GM12873 (cell line): ENCODE measurements around the gene NRF1.

ENCODE experiments used
- TF ChIP-seq, protein P1 (sequence below): IDR thresholded peaks from 2 replicates; pipeline ENCODE4 v1.5.1; 2012; ENCODE audit warnings: low read depth, mild to moderate bottlenecking, moderate library complexity, low read length, control low read depth; ENCODE audit not compliant: insufficient read depth; ENCODE audit errors: missing control alignments

NRF1 gene

DNA sequence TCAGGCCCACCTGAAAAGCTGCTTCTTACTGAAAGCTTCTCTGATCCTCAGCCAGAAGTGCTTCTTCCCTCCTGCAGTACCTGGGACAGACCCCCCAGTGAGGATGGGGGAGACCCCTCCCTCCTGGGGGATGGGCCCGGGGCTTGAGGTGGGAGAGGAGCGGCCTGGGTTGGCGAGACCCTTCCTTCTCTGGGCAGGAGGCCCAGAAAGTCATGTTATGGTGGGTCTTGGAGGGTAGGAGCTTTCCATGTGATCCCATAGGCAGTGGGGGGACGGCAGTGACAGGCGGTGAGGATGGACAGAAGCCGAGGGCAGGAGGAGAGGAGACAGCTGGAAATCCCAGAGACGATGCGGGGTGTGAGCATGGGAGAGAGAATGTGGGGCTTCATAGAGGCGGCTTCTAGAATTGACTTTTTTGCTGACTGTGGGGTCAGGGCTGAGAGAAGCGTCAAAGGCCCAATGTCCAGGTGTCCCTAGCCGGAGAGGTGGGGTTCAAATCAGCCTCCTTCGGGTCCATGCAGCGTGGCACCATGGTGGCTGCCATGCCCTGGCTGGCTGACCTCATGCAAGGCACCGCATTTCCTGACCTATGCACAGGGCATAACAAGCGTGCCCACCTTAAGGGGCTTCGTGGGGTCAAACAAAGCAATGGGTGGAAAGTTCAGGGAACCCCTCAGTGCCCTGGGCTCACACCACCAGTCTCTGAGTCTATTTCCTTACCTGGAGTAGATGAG, 187.3 kb downstream of the NRF1 start:
- TF ChIP-seq, protein P1, sequence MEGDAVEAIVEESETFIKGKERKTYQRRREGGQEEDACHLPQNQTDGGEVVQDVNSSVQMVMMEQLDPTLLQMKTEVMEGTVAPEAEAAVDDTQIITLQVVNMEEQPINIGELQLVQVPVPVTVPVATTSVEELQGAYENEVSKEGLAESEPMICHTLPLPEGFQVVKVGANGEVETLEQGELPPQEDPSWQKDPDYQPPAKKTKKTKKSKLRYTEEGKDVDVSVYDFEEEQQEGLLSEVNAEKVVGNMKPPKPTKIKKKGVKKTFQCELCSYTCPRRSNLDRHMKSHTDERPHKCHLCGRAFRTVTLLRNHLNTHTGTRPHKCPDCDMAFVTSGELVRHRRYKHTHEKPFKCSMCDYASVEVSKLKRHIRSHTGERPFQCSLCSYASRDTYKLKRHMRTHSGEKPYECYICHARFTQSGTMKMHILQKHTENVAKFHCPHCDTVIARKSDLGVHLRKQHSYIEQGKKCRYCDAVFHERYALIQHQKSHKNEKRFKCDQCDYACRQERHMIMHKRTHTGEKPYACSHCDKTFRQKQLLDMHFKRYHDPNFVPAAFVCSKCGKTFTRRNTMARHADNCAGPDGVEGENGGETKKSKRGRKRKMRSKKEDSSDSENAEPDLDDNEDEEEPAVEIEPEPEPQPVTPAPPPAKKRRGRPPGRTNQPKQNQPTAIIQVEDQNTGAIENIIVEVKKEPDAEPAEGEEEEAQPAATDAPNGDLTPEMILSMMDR, result no peak

DNA sequence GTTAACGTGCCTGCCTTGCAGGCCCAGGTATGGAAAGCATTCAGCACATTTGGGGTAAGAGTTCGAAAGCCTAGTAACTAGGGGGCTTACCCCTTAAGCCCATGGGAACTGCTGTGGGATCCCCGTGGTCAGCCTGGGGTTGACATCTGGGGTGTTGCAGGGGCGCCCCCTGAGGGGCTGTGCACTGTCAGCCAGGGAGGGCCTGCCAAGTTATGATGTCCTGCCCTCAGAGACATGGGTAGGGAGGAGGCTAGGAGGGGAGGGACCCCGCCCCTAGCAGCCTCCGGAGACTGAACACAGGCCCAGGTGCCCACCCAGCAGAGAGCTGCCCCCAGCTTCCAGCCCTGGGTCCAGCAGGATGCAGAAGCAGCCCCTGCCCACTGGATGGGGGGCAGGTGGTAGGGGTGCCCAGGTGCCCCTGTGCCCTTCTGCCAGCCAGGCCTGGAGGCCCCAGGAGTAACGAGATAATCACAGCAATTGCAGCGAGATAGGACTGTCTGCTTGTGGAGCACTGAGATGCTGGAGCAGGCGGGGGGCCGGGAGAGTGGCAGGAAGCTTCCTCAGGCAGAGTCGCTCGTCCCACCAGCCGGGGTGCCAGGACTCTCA, 187.9 kb downstream of the NRF1 start:
- TF ChIP-seq, protein P1, result no peak

DNA sequence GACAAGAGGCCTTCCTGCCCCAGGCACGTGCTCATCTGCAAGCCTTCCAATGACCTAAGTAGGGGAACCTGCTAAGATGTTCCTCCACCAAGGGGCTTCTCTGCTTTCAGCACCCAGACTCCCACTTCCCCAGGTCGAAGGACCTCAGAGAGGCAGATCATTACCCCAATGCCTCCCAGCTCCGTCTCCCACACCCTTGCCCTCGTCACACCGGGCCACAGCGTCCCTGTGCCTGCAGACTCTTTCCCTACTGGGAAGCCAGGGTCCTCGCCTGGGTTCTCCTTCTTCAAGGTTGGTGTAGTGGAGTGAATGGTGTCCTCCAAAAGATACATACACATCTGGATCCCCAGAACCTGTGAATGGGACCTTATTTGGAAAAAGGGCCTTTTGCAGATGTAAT, 189.4 kb downstream of the NRF1 start:
- TF ChIP-seq, protein P1, result no peak

DNA sequence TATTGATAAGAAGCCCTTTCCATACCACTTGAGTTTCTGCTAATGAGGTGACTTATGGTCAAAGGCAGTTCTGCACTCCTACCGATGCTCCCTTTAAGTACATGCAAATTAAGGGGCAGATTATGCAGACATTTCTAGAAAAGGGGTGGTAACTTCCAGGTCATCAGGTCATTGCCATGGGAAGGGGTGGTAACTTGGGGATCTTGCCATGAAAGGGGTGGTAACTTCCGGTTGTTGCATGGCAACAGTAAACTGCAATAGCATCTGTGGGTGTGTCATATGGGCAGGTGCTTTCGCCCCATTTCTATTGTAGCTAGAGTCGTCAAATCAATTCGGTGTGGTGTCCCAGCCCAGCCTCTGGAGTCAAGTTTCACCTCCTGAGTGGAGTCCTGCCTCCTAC, 190.4 kb downstream of the NRF1 start:
- TF ChIP-seq, protein P1, result no peak

DNA sequence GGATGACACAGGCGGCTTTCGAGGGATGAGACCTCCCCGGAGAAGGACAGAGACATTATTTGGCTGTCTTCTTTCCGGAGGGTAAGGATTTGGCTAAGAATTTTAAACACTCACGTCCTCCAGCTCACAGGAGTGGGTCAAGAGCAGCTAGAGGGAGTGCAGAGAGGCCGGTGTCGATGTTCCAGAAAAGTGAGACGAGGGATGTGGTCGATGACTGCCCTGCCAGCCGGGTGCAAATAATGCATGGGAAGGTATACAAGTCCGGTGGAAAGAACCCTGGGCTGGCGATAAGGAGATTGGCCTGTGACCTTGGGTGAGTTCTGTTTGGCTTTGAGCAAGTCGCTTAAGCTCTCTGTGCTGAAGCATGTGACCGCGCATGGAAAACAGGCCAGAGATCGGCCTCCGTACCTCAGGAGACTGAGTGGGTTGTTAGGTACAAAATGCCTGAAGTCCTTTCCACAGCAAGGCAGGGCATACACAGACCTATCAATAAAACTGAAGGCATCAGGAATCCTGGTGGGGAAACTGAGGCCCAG, 192.1 kb downstream of the NRF1 start:
- TF ChIP-seq, protein P1, result no peak

DNA sequence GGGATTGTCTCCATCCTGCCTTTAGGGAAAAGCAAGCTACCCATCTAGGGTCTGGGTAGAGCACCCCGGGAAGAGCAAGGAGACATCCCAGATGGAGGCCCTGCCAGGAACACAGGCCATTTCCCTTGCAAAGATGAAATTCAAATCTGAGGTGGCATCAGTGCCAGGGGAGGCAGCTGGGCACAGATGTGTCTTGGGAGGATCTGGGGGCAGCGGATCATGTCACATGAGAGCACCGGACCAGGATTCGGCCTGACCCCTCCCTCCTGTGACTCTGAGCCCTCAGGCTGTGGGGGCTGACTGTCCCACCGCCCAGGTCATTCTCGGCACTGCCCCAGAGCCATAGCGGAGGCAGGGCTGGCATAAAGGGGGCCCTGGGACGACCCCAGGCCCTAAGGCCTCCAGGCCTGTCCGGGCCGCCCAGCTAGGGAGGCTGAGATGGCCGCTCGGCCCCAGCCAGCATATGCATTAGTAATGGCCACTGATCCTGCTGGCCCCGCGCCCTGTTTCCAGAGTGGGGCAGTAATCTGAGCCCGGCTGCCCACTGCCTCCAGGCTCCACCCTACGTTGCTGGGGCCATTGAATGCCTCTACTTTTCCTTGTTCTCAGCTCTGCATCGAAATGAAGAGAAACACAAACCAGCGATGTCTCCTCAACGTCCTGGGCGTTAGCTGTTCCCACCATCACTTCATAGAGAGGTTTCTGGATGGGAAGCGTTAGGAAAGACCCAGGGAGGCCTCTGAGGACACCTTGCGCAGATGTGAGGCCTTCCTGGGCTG, 192.8 kb downstream of the NRF1 start:
- TF ChIP-seq, protein P1, result no peak
